GM13976 (cell line): ENCODE data around the gene ALK.

Experiments
- DNase-seq: peaks from one replicate; pipeline ENCODE4 v3.0.0; 2012; ENCODE audit warnings: low spot score
- CTCF ChIP-seq: IDR thresholded peaks from 2 replicates; pipeline ENCODE4 v1.5.1; 2012; ENCODE audit warnings: borderline replicate concordance, mild to moderate bottlenecking; ENCODE audit not compliant: insufficient read depth; ENCODE audit errors: extremely low read depth, missing control alignments, control extremely low read depth
- in situ Hi-C: fragments of 300-500 bp; cut with MboI; formaldehyde crosslinking; loops from one replicate; pipeline ENCODE4 v1.12.0; 2022; ENCODE audit warnings: low sequenced_read_pairs, mixed read lengths, inconsistent platforms; ENCODE audit not compliant: unreplicated experiment

ALK gene

GRCh38 chr2:29691391-29691950 is 229.9 kb downstream of the ALK start:
- no peak for DNase-seq
- TF ChIP-seq CTCF, result no peak
- in situ Hi-C loops, result no loop called here

GRCh38 chr2:29689666-29690065 is 231.7 kb downstream of the ALK start:
- in situ Hi-C loops, result no loop called here
- no peak for DNase-seq
- TF ChIP-seq CTCF, result no peak

- no peak for DNase-seq
- in situ Hi-C loops, result no loop called here
Observed at GRCh38 chr2:29688429-29688828, 233.0 kb downstream of the ALK start.

GRCh38 chr2:29687121-29687520 is 234.3 kb downstream of the ALK start:
- in situ Hi-C loops, result no loop called here
- DNase-seq, result no peak
- TF ChIP-seq CTCF, result no peak

More at GRCh38 chr2:29688429-29688828, 233.0 kb downstream of the ALK start:
- TF ChIP-seq CTCF, result no peak

GRCh38 chr2:29676886-29677453 is 244.4 kb downstream of the ALK start:
- in situ Hi-C loops, result no loop called here
- TF ChIP-seq CTCF, result no peak
- DNase-seq, result no peak

GRCh38 chr2:29664578-29664977 is 256.8 kb downstream of the ALK start:
- no peak for DNase-seq
- in situ Hi-C loops, result no loop called here
- TF ChIP-seq CTCF, result no peak
